Small intestine (tissue), 7 donors: ENCODE measurements around the gene ANTXR1. TPM values are rescaled to one million over a fixed set of nuclear protein-coding genes. Genes with fewer than 3 reads are reported as not detected.
A peak's percentile ranks its signal among the peaks of the same experiment; 100 is the strongest.

Source experiments
- DNase-seq, 2 donors: peaks; one replicate each; pipeline versions ENCODE4 v3.0.0 to v3.0.0-alpha.2; 2013
- FAIRE-seq: peaks from 2 replicates; lab custom pipeline; 2012; peaks lifted over from hg19 to GRCh38; lab: Jason Lieb, UNC
- H3K27ac ChIP-seq, 3 donors: one replicate each; pipeline ENCODE4 v1.5.1; 2013; ENCODE audit warnings: low read length in 2 of 3, mild to moderate bottlenecking in 2 of 3, control low read depth in 1 of 3, inconsistent platforms in 1 of 3, low read depth in 1 of 3, moderate library complexity in 1 of 3
- H3K27me3 ChIP-seq, 3 donors: one replicate each; pipeline ENCODE4 v1.6.1; 2013; ENCODE audit warnings: low read length in 3 of 3, inconsistent platforms in 1 of 3; ENCODE audit not compliant: control insufficient read depth in 3 of 3, insufficient read depth in 3 of 3
- H3K36me3 ChIP-seq, 3 donors: one replicate each; pipeline ENCODE4 v1.6.1; 2013; ENCODE audit warnings: low read length in 3 of 3, inconsistent platforms in 1 of 3, low read depth in 1 of 3, mild to moderate bottlenecking in 1 of 3, moderate library complexity in 1 of 3; ENCODE audit not compliant: control insufficient read depth in 3 of 3, insufficient read depth in 2 of 3
- H3K4me1 ChIP-seq, 3 donors: one replicate each; pipeline ENCODE4 v1.6.1; 2013; ENCODE audit warnings: low read length in 2 of 3, inconsistent platforms in 1 of 3, low read depth in 1 of 3, mild to moderate bottlenecking in 1 of 3, moderate library complexity in 1 of 3; ENCODE audit not compliant: control insufficient read depth in 3 of 3, insufficient read depth in 2 of 3
- H3K4me3 ChIP-seq, 3 donors: one replicate each; pipeline ENCODE4 v1.5.1; 2013; ENCODE audit warnings: low read length in 3 of 3, control low read depth in 1 of 3, inconsistent platforms in 1 of 3, low read depth in 1 of 3, mild to moderate bottlenecking in 1 of 3, moderate library complexity in 1 of 3
- H3K9me3 ChIP-seq, 2 donors: one replicate each; pipeline ENCODE4 v1.6.1; 2013; ENCODE audit warnings: low read depth in 1 of 2, low read length in 1 of 2; ENCODE audit not compliant: control insufficient read depth in 2 of 2, insufficient read depth in 1 of 2
- WGBS, 3 donors: extraction: QIAGEN DNeasy Blood & Tissue Kit; methylation state at CpG; one replicate each; pipeline ENCODE4 v1.1.7; 2013; 5-methylcytosine and 5-hydroxymethylcytosine counted together
- polyA plus RNA-seq, 4 donors: library from polyadenylated mRNA; stranded (reverse) in 3 of 4; unstranded in 1 of 4; fragments of 200-250 nt in 3 of 4; fragments of 120-200 nt in 1 of 4; gene quantifications; one replicate each; pipeline versions ENCODE4 v1.2.1 to v1.2.3, GENCODE V29; 2013
- donor health status: healthy with polysubstance abuse.
- donor health status: control.
- donor health status: control.
- donor health status: Bipolar disorder and iron deficiency.
- donor health status: healthy.

ANTXR1 gene
- polyA plus RNA-seq, 4 donors = 0.22 to 13.0 (median 7.2) TPM

- 68 to 72% (median 70%) methylated on average over 9 of the region's 9 CpGs for WGBS, 3 donors
These were observed 267.1 kb downstream of the ANTXR1 start for GRCh38 chr2:69279931-69280681.

GRCh38 chr2:69280796-69281412 lies 267.9 kb downstream of the ANTXR1 start:
- no peaks in the 10 kb centered on the region for H3K9me3 ChIP-seq
- DNase-seq (no peak), FAIRE-seq (no peak)
- no peaks in the 10 kb centered on the region for H3K27me3 ChIP-seq
- H3K27ac ChIP-seq = no peak overlapping the region
- no peak overlapping the region for H3K4me3 ChIP-seq
- H3K36me3 ChIP-seq = no peaks in the 10 kb centered on the region
- H3K4me1 ChIP-seq = no peaks in the 10 kb centered on the region
- WGBS, 3 donors = 90 to 96% (median 95%) methylated on average over 4 of the region's 4 CpGs

More at GRCh38 chr2:69279931-69280681, 267.1 kb downstream of the ANTXR1 start:
- Histone ChIP-seq H3K36me3 (no peaks in the 10 kb centered on the region), H3K4me3 (no peak overlapping the region), H3K4me1 (no peaks in the 10 kb centered on the region), H3K27ac (no peak overlapping the region), H3K27me3 (no peaks in the 10 kb centered on the region), H3K9me3 (no peaks in the 10 kb centered on the region)
- DNase-seq (no peak), FAIRE-seq (no peak)

GRCh38 chr2:69285379-69285894 lies 272.5 kb downstream of the ANTXR1 start:
- H3K27me3 ChIP-seq = no peaks in the 10 kb centered on the region
- no peak overlapping the region for H3K4me3 ChIP-seq
- no peaks in the 10 kb centered on the region for H3K4me1 ChIP-seq
- H3K9me3 ChIP-seq = no peaks in the 10 kb centered on the region
- no peaks in the 10 kb centered on the region for H3K36me3 ChIP-seq
- FAIRE-seq = no peak
- no peak overlapping the region for H3K27ac ChIP-seq
- no peak for DNase-seq
- 50 to 62% (median 51%) methylated on average over 3 of the region's 3 CpGs for WGBS, 3 donors

DNA sequence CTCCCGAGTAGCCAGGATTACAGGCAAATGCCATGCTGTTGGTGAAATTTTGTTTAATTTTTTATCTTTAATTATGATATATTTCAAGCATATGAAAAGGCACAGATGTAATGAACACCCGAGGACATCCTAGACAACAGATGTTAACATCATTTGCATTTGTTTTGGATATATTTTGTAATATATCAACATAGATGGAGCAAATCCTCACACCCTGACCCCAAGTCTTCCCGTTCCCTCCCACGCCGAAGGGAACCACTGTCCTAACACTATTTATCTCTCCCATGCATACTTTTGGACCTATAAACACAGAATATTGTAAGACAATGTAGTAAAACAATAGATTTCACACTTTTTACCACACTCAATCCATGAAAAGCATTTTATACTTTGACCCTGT lies 274.6 kb downstream of the ANTXR1 start:
- H3K36me3 ChIP-seq = no peaks in the 10 kb centered on the region
- DNase-seq = no peak
- H3K9me3 ChIP-seq = no peaks in the 10 kb centered on the region
- no peaks in the 10 kb centered on the region for H3K4me1 ChIP-seq
- no peak overlapping the region for H3K4me3 ChIP-seq
- no peak overlapping the region for H3K27ac ChIP-seq
- H3K27me3 ChIP-seq = no peaks in the 10 kb centered on the region
- WGBS, 3 donors = 78 to 92% (median 87%) methylated on average over 5 of the region's 5 CpGs
- FAIRE-seq = no peak

GRCh38 chr2:69288429-69288828 lies 275.4 kb downstream of the ANTXR1 start:
- 83 to 91% (median 89%) methylated on average over 1 of the region's 1 CpG for WGBS, 3 donors
- Histone ChIP-seq H3K36me3 (no peaks in the 10 kb centered on the region), H3K27ac (no peak overlapping the region), H3K9me3 (no peaks in the 10 kb centered on the region), H3K4me1 (no peaks in the 10 kb centered on the region), H3K27me3 (no peaks in the 10 kb centered on the region), H3K4me3 (no peak overlapping the region)
- FAIRE-seq = no peak
- DNase-seq = no peak

DNA sequence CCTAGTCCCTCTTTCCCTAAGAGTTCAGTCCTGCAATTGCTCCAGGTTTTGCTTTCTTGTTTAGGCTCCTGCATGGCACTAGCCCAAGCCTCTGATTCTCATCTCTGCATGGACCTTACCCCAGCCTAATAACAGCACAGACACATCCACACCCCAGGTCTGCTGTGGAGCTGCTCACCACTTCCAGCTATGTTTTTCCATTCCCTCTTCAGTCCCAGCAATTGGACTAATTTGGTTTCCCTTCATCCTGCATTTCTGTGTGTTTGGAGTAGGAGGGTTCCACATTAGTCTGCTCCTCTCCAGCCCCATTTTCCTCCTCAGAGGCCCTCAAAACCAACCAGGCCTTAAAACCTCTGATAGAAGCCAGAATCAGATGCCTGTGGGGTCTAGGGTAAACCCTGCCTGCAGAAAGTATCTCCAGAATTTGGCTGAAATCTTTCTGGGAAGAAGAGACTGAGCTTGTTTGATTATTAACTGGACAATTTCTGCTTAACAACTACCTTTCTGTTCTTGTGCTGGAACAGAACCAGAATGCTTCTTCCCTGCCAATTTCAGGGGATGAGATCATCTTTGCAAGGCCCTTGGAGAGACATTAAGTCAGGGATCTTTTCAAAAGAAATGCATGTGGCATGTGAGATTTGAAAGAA lies 278.1 kb downstream of the ANTXR1 start:
- DNase-seq (peak in 1 of 2 donors; percentile 20), FAIRE-seq (no peak)
- Histone ChIP-seq H3K36me3 (no peaks in the 10 kb centered on the region), H3K27ac (no peak overlapping the region), H3K4me1 (no peaks in the 10 kb centered on the region), H3K4me3 (no peak overlapping the region), H3K27me3 (no peaks in the 10 kb centered on the region), H3K9me3 (no peaks in the 10 kb centered on the region)

DNA sequence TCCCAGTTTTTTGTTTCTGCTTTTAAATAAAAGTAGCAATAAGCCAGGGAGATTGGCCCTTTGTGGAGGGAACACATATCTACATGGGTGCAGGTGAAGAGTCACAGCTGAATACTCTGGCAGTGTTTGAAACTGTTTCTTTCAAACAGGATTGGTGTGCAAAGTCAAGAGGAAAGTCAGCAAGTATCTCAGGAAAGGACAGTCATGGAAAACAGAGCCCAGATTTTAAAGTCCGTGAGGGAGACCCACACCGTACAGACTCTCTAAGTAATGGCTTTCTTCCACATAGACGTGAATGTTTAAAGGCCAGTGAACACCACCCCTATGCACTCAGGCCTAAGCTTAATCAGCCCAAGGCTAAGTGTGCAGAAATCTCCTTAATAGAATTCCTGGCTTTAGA lies 278.7 kb downstream of the ANTXR1 start:
- DNase-seq = no peak
- no peaks in the 10 kb centered on the region for H3K4me1 ChIP-seq
- no peak overlapping the region for H3K4me3 ChIP-seq
- WGBS, 3 donors = 75 to 89% (median 82%) methylated on average over 3 of the region's 3 CpGs
- no peak for FAIRE-seq
- H3K27me3 ChIP-seq = no peaks in the 10 kb centered on the region
- no peaks in the 10 kb centered on the region for H3K36me3 ChIP-seq
- no peak overlapping the region for H3K27ac ChIP-seq
- no peaks in the 10 kb centered on the region for H3K9me3 ChIP-seq

- Histone ChIP-seq H3K4me1 (no peaks in the 10 kb centered on the region), H3K27ac (no peak overlapping the region), H3K27me3 (no peaks in the 10 kb centered on the region), H3K36me3 (no peaks in the 10 kb centered on the region), H3K9me3 (no peaks in the 10 kb centered on the region), H3K4me3 (no peak overlapping the region)
- no peak for FAIRE-seq
- 68 to 74% (median 70%) methylated on average over 3 of the region's 3 CpGs for WGBS, 3 donors
- DNase-seq = no peak
These were observed 279.3 kb downstream of the ANTXR1 start for GRCh38 chr2:69292256-69292655.
